T-helper 17 cell (primary cell): ENCODE measurements around the gene RXFP2. TPM values are rescaled to one million over a fixed set of nuclear protein-coding genes. Genes with fewer than 3 reads are reported as not detected.

Source experiments
- ATAC-seq: fragments of 150-1000 bp; cut with Tn5 transposase; 2 replicates; pipeline ENCODE4 v1.10.0; 2021; ENCODE audit warnings: mild to moderate bottlenecking, moderate library complexity
- DNase-seq, 3 donors: peaks; one replicate each; pipeline versions ENCODE4 v3.0.0 to v3.0.0-alpha.2; 2020 to 2021
- H3K9me3 ChIP-seq: one replicate; pipeline ENCODE4 v1.7.0; 2013; ENCODE audit warnings: low read length, mild to moderate bottlenecking; ENCODE audit not compliant: control insufficient read depth, poor library complexity, severe bottlenecking
- H3K27ac Mint-ChIP-seq: one replicate; pipeline ENCODE4 v1.8.0; 2022; ENCODE audit warnings: mild to moderate bottlenecking, moderate library complexity, mixed read lengths
- H3K27me3 Mint-ChIP-seq: one replicate; pipeline ENCODE4 v1.8.0; 2022; ENCODE audit warnings: mixed read lengths
- H3K36me3 Mint-ChIP-seq: one replicate; pipeline ENCODE4 v1.8.0; 2022; ENCODE audit warnings: low read depth, mixed read lengths
- H3K4me1 Mint-ChIP-seq: one replicate; pipeline ENCODE4 v1.8.0; 2022; ENCODE audit warnings: mild to moderate bottlenecking, mixed read lengths
- H3K4me3 Mint-ChIP-seq: one replicate; pipeline ENCODE4 v1.8.0; 2022; ENCODE audit warnings: mild to moderate bottlenecking, moderate library complexity, mixed read lengths
- total RNA-seq, 4 donors: library from RNA in 2 of 4; stranded (reverse) in 2 of 4; gene quantifications; one replicate each; pipeline ENCODE4 v1.2.3 and lab custom pipeline; 2022 to 2026

The RXFP2 gene
- total RNA-seq, 2 donors from 2014 or later, result not detected

DNA sequence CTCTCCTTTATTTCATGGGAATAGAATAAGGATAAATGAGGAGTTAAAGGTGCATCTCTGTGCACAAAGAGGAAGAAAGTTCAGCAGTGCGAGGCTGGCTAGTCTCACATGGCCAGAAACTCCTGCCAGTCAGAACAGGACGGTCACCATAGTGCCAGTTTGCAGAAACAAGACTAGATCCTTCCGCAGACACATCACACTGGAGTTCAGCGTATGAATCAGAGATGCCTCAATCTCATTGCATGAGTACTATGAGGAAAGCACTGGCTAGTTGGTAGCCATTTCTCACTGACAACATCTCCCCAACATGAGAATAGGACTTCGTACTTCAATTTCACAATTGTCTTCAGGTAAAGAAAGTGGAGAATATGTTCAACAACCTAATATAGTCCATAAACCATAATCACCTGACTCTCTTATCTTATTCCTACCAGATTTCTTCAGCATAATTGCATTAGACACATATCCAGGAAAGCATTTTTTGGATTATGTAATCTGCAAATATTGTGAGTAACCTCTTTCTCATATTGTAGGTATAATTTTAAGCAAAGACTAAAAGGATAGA, 34.9 kb downstream of the RXFP2 start:
- no peaks in the 10 kb centered on the region for H3K9me3 ChIP-seq
- H3K27ac Mint-ChIP-seq, result no peak overlapping the region
- no peak overlapping the region for H3K4me3 Mint-ChIP-seq
- peaks cover 6% of the 10 kb centered on the region for H3K27me3 Mint-ChIP-seq
- peaks cover 16% of the 10 kb centered on the region for H3K4me1 Mint-ChIP-seq
- H3K36me3 Mint-ChIP-seq, result peaks cover 3% of the 10 kb centered on the region
- ATAC-seq (no peak), DNase-seq (no peak)

DNA sequence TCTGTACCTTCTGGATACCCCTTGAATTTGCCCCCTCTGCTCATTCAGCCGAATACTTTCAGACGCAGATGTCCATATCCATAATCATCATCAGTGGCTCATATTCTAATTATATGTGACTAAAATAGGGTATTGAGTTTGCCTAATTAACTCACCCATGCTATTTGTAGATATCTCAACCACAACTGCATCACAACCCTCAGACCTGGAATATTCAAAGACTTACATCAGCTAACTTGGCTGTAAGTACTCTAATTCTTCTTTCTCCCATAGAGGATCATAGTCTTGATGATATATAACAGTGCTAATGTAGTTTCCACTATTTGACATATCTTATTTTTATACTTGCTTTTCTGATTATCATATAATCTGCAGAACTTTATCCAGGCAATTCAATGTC, 35.8 kb downstream of the RXFP2 start:
- ATAC-seq (no peak), DNase-seq (no peak)
- no peaks in the 10 kb centered on the region for H3K9me3 ChIP-seq
- H3K4me3 Mint-ChIP-seq, result no peak overlapping the region
- peaks cover 8% of the 10 kb centered on the region for H3K27me3 Mint-ChIP-seq
- H3K36me3 Mint-ChIP-seq, result peaks cover 3% of the 10 kb centered on the region
- no peak overlapping the region for H3K27ac Mint-ChIP-seq
- peaks cover 16% of the 10 kb centered on the region for H3K4me1 Mint-ChIP-seq

DNA sequence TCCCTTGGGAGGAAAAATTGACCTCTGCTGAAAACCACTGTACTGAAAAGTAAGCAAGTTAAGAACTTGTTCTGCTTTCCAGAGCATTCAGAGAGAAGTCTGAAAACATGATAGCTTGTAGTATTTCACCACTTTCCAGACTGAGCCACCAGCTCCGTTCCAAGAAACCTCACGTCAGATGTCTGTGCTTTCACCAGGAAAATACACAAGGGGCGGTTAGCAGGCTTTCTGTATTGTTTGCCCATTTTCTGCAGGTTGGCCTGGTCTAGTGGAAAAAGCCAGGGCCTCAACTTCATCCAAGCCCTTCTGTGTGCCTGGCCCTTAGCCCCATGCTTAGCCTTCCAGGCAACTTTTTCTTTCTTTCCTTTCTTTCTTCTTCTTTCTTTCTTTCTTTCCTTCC, 36.4 kb downstream of the RXFP2 start:
- no peak for ATAC-seq
- Mint-ChIP-seq H3K4me1 (peaks cover 16% of the 10 kb centered on the region), H3K4me3 (no peak overlapping the region), H3K27ac (no peak overlapping the region), H3K36me3 (peaks cover 3% of the 10 kb centered on the region), H3K27me3 (peaks cover 14% of the 10 kb centered on the region)
- no peak for DNase-seq
- no peaks in the 10 kb centered on the region for H3K9me3 ChIP-seq

DNA sequence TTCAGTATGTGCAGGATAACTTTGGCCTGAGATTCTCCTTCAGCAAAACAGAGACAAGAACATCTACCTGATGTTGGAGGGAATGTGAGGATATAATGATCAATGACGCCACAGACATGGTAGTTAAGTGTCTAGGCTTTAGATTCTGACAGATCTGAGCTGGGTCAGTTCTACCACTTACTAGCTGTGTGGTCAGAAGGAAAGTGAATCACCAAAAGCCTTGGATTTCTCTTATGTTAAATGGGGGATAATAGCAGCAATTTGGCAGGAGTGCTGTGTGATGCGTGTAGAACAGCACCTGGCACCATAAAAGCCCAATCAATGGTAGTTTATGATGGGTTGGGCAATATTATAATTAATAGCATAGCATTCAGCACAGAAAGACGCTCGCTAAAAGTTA, 41.7 kb downstream of the RXFP2 start:
- Mint-ChIP-seq H3K36me3 (peaks cover 3% of the 10 kb centered on the region), H3K4me1 (peaks cover 3% of the 10 kb centered on the region), H3K4me3 (no peak overlapping the region), H3K27ac (no peak overlapping the region), H3K27me3 (peaks cover 22% of the 10 kb centered on the region)
- no peaks in the 10 kb centered on the region for H3K9me3 ChIP-seq
- ATAC-seq, result no peak
- no peak for DNase-seq

DNA sequence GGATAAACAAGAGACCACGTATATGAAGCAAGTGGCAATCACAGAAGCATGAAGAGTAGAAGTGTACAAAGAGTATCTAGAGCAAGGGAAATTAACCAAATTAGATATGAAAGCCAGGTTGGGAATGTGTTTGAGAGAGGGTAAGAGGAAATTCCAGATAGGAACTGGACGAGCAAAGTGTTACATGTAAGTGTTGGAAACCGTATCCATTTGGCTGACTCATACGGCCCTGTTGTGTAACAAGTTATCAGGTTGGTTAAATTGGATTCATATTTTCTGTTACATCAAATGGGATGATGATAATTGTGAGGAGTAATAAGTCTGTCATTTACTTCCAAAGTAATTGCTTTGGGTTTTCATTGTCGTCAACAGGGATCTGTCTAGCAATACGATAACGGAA, 46.7 kb downstream of the RXFP2 start:
- Mint-ChIP-seq H3K27me3 (peaks cover 7% of the 10 kb centered on the region), H3K36me3 (no peaks in the 10 kb centered on the region), H3K4me1 (peaks cover 3% of the 10 kb centered on the region), H3K27ac (no peak overlapping the region), H3K4me3 (no peak overlapping the region)
- DNase-seq, result no peak
- no peaks in the 10 kb centered on the region for H3K9me3 ChIP-seq
- ATAC-seq, result no peak

DNA sequence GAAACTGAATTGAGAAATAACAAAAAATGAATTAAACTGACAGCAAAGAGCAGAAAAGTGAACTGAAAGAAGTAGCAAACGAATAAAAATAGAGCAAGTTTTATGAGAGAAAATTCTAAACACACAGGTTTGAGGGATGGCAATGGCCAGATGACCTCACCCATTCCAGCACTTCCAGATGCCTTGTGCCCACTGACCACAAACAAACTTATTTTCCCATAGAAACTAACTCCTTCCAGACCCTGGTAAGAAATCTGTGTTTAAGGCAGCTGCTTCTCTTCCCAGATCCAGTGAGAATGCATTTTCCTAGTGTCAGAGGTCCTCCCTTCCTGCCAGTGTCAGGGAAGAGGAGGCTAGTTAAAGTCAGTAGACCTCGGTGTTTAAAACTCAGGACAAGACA, 51.7 kb downstream of the RXFP2 start:
- no peak for ATAC-seq
- peaks cover 2% of the 10 kb centered on the region for H3K36me3 Mint-ChIP-seq
- H3K27me3 Mint-ChIP-seq, result peaks cover 3% of the 10 kb centered on the region
- no peak overlapping the region for H3K27ac Mint-ChIP-seq
- no peak overlapping the region for H3K4me3 Mint-ChIP-seq
- DNase-seq, result no peak
- H3K4me1 Mint-ChIP-seq, result peaks cover 3% of the 10 kb centered on the region
- H3K9me3 ChIP-seq, result no peaks in the 10 kb centered on the region

DNA sequence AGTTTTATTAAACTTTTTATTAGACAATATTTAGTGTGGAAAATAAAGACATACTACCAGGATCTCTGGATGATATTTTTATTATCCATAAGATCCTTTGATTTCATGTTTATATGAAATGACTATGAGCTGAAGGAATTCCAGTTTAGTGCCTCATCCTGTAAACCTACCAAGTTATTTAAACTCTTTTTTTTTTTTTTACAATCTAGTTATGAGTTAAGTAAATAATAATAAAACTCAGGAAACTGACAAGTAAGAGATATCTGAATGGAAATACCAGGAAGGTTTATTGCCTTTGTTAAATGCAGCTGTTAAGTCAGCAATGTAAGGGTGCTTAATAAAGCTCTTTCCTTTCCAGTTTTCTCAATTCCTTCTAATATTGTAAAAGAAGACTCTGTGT, 53.9 kb downstream of the RXFP2 start:
- DNase-seq (no peak), ATAC-seq (no peak)
- H3K27me3 Mint-ChIP-seq, result no peaks in the 10 kb centered on the region
- no peaks in the 10 kb centered on the region for H3K9me3 ChIP-seq
- peaks cover 2% of the 10 kb centered on the region for H3K36me3 Mint-ChIP-seq
- H3K4me3 Mint-ChIP-seq, result no peak overlapping the region
- H3K27ac Mint-ChIP-seq, result no peak overlapping the region
- peaks cover 13% of the 10 kb centered on the region for H3K4me1 Mint-ChIP-seq

DNA sequence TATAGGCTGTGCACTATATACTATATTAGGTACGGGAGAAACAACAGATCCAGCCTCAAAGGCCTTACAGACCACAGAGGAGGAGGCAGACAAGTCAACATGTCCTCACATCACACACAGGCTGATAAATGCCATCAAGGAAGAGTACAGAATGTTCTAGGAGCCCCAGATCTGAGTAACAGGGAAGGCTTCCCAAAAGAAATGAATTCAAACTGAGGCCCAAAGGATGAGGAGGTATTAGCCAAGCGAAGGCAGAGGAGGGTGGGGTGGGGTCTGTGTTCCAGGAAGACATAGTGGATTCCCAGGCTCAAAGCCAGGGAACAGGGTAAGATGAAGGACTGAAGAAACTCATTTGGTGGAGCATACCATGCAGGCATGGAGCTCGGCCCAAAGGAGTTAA, 55.1 kb downstream of the RXFP2 start:
- Mint-ChIP-seq H3K27me3 (no peaks in the 10 kb centered on the region), H3K36me3 (peaks cover 2% of the 10 kb centered on the region), H3K4me1 (peaks cover 13% of the 10 kb centered on the region), H3K27ac (no peak overlapping the region), H3K4me3 (no peak overlapping the region)
- DNase-seq, result no peak
- no peaks in the 10 kb centered on the region for H3K9me3 ChIP-seq
- no peak for ATAC-seq

DNA sequence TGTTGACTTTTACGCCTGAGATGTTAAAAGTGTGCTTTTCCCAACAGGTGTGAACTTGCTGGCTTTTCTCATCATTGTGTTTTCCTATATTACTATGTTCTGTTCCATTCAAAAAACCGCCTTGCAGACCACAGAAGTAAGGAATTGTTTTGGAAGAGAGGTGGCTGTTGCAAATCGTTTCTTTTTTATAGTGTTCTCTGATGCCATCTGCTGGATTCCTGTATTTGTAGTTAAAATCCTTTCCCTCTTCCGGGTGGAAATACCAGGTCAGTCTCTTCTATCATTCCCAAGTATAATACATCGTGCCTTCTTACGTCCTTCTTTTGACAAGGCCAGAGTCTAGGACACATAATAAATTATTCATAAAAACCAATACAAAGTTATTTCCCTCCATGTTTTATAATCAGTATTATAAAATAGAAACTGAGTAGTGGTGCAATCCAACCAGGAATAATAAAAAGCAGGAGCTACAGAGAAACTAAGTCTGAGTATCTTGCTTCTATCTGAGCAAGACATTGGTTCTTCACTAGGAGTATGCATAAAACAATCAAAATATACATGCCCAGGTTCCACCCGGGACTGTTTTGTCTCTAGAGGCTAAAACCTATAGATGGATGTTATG, 57.9 kb downstream of the RXFP2 start:
- no peak overlapping the region for H3K4me3 Mint-ChIP-seq
- ATAC-seq (no peak), DNase-seq (no peak)
- no peaks in the 10 kb centered on the region for H3K9me3 ChIP-seq
- H3K27ac Mint-ChIP-seq, result peak overlapping the region; percentile 53
- no peaks in the 10 kb centered on the region for H3K27me3 Mint-ChIP-seq
- peaks cover 19% of the 10 kb centered on the region for H3K4me1 Mint-ChIP-seq
- H3K36me3 Mint-ChIP-seq, result peaks cover 2% of the 10 kb centered on the region

DNA sequence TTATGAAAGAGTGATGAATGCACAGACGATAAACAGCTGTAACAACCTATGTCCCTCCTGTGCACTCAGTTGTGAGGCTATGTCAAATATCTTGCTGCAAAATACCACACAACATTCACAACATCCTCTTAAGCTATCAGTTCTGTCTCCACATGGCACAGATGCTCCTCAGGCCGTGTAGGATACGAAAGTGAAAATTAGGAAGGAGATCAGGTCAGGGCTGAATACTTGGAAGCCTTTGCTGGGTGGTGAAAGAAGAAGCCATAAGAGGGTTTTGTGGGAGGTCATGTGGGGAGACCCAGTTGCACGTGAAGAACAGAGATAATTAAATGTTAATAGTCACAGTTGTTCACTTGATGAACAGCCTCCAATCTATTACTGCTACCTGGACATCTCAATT, 58.9 kb downstream of the RXFP2 start:
- Mint-ChIP-seq H3K4me3 (peak overlapping the region; percentile 15), H3K36me3 (peaks cover 2% of the 10 kb centered on the region), H3K27ac (peak overlapping the region; percentile 53), H3K27me3 (no peaks in the 10 kb centered on the region), H3K4me1 (peaks cover 24% of the 10 kb centered on the region)
- H3K9me3 ChIP-seq, result no peaks in the 10 kb centered on the region
- ATAC-seq, result no peak
- DNase-seq, result no peak

DNA sequence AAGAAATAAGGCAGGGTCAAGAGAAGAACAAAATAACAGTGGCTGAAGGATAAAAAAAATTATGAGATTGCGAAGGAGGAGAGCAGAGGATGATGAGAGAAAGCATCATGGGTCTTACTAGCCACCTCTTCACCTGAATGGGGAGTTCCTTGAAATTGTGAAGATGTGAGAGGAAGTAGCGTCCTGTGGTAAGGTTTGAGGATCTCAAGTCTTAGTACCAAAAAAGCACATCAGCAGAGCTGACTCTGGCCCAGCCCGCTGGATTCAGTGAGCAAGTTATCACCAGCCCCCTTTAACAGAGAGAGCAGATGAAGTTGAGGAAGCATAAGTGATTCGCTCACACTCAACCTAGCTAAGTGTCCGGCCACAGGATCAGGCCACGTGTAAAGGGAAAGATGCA, 61.8 kb downstream of the RXFP2 start:
- H3K36me3 Mint-ChIP-seq, result no peaks in the 10 kb centered on the region
- peak; percentile 73 for ATAC-seq
- no peaks in the 10 kb centered on the region for H3K9me3 ChIP-seq
- H3K27me3 Mint-ChIP-seq, result no peaks in the 10 kb centered on the region
- H3K27ac Mint-ChIP-seq, result peak overlapping the region; percentile 42
- no peak for DNase-seq
- peaks cover 30% of the 10 kb centered on the region for H3K4me1 Mint-ChIP-seq
- no peak overlapping the region for H3K4me3 Mint-ChIP-seq

DNA sequence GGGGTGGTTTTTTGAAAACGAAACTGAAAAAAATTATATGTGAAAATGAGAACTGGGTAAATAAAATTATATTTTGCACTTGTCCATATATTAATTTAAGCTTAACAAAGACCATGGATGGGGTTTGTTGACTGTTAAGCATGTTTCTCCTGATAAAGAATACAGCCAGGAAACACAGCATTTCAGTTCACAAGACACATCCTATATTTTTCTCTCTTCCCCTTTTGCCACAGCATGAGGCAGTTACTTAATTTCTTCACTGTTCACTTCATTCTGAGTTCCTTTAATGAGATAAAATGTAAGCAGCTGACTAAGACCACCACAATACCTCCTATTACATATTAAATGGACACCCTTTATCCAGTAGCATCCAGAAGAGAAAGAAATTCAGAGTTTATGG, 64.0 kb downstream of the RXFP2 start:
- H3K27ac Mint-ChIP-seq, result peak overlapping the region; percentile 93
- H3K4me1 Mint-ChIP-seq, result peaks cover 32% of the 10 kb centered on the region
- H3K27me3 Mint-ChIP-seq, result no peaks in the 10 kb centered on the region
- no peak for DNase-seq
- no peaks in the 10 kb centered on the region for H3K36me3 Mint-ChIP-seq
- ATAC-seq, result no peak
- H3K4me3 Mint-ChIP-seq, result peak overlapping the region; percentile 28
- no peaks in the 10 kb centered on the region for H3K9me3 ChIP-seq

DNA sequence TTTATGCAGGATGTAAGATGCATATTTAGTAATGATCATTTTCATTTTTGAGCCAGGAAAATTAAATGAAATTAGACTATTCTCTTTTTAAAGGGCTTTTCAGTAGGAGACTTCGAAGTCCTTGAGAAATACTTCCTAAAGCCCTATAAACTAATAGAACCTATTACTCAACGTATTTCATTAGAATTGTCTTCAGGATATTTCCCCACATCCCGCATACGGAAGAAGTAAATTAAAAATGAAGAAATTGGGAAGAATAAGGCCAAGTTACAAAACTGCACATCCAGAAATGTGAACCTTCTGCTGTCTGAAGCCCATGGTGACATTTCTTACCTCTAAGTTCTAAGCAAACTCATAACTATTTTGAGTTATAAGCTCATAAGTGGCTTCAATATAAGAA, 66.5 kb downstream of the RXFP2 start:
- Mint-ChIP-seq H3K4me1 (peaks cover 31% of the 10 kb centered on the region), H3K27ac (peak overlapping the region; percentile 93), H3K36me3 (no peaks in the 10 kb centered on the region), H3K4me3 (no peak overlapping the region), H3K27me3 (no peaks in the 10 kb centered on the region)
- ATAC-seq (no peak), DNase-seq (no peak)
- H3K9me3 ChIP-seq, result peaks cover 2% of the 10 kb centered on the region

DNA sequence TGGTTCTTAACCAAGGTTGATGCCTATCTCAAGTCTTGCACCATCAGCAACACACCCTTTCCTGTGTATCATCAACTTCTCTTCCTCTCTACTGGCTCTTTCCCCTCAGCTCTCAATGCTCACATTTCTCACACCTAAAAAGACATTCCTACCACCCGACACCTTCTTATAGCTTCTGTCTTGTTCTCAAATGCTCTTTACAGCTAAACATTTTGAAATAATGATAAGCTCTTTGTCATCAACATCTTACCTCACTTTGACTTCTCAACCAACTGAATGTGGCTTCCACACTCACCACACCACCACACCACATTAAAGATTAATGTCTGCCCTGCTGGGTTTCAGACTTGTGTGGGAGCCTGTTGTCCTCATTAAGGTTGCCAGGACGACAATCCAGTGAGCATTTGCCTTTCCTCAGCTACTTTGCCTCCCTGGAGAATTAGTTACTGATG, 67.8 kb downstream of the RXFP2 start:
- Mint-ChIP-seq H3K4me3 (peak overlapping the region; percentile 34), H3K36me3 (no peaks in the 10 kb centered on the region), H3K27ac (peak overlapping the region; percentile 93), H3K4me1 (peaks cover 30% of the 10 kb centered on the region), H3K27me3 (no peaks in the 10 kb centered on the region)
- ATAC-seq (peak; percentile 91), DNase-seq (peak in 2 of 3 donors; percentile 31 to 48)
- peaks cover 5% of the 10 kb centered on the region for H3K9me3 ChIP-seq
